BLaER1 treated with 17β-estradiol and CSF1 and Interleukin-3, amounts not matched to agents 10 nM and 100 nM (cell line): ENCODE data around the gene ASPRV1.

Experiments
- H3K27ac ChIP-seq, 11 experiments: shearing (Covaris generic); formaldehyde crosslinking; 2 replicates each; pipeline ENCODE4 v1.8.1; 2022
- H3K27me3 ChIP-seq, 11 experiments: shearing (Covaris generic); formaldehyde crosslinking; 2 replicates each; pipeline ENCODE4 v1.8.1; 2022
- H3K36me3 ChIP-seq, 11 experiments: shearing (Covaris generic); formaldehyde crosslinking; 2 replicates each; pipeline ENCODE4 v1.8.1; 2022
- H3K4me1 ChIP-seq, 10 experiments: shearing (Covaris generic); formaldehyde crosslinking; 2 replicates each; pipeline ENCODE4 v1.8.1; 2022
- H3K4me2 ChIP-seq, 11 experiments: shearing (Covaris generic); formaldehyde crosslinking; 2 replicates each; pipeline ENCODE4 v1.8.1; 2022
- H3K4me3 ChIP-seq, 10 experiments: shearing (Covaris generic); formaldehyde crosslinking; 2 replicates each; pipeline ENCODE4 v1.8.1; 2022
- H3K9ac ChIP-seq, 11 experiments: shearing (Covaris generic); formaldehyde crosslinking; 2 replicates each; pipeline ENCODE4 v1.8.1; 2022
- H3K9me3 ChIP-seq, 11 experiments: shearing (Covaris generic); formaldehyde crosslinking; replicated peaks in 1 of 11; 2 replicates each; pipeline ENCODE4 v1.8.1; 2022
- H4K20me1 ChIP-seq, 11 experiments: shearing (Covaris generic); formaldehyde crosslinking; 2 replicates each; pipeline ENCODE4 v1.8.1; 2022
- Cebpa-rat ChIP-seq, 11 experiments: shearing (Covaris generic); IDR thresholded peaks; 2 replicates each; pipeline ENCODE4 v1.8.1; 2022

The ASPRV1 gene

GRCh38 chr2:69933839-69934613 is 27.4 kb downstream of the ASPRV1 start:
- Histone ChIP-seq H3K4me2 (peak overlapping the region; percentile 8 to 93 (median 78); a peak in 18 of 22 replicates), H3K4me1 (peaks cover 9 to 100% (median 34%) of the 10 kb centered on the region in 10 experiments), H3K4me3 (peak overlapping the region in 2 of 10 experiments; percentile 12 to 31; a peak in 2 of 20 replicates), H3K27me3 (no peaks in the 10 kb centered on the region), H3K36me3 (peaks cover 16 to 100% (median 39%) of the 10 kb centered on the region in 11 experiments; a peak in 20 of 22 replicates), H3K27ac (peak overlapping the region in 7 of 11 experiments; percentile 19 to 78 (median 61); a peak in 14 of 22 replicates), H3K9ac (peak overlapping the region in 6 of 11 experiments; percentile 16 to 67 (median 48); a peak in 9 of 22 replicates), H4K20me1 (peaks cover 0 to 100% (median 0%) of the 10 kb centered on the region in 11 experiments; a peak in 6 of 22 replicates), H3K9me3 (no peaks in the 10 kb centered on the region)
- TF ChIP-seq Cebpa-rat (IDR thresholded peaks at IDR 0.05) = no peak

GRCh38 chr2:69933254-69933828 is 28.1 kb downstream of the ASPRV1 start:
- H3K27me3 ChIP-seq = no peaks in the 10 kb centered on the region
- peaks cover 10 to 100% (median 35%) of the 10 kb centered on the region in 11 experiments; a peak in 20 of 22 replicates for H3K36me3 ChIP-seq
- H3K4me2 ChIP-seq = peak overlapping the region; percentile 8 to 93 (median 78); a peak in 18 of 22 replicates
- peak overlapping the region in 7 of 11 experiments; percentile 19 to 78 (median 61); a peak in 12 of 22 replicates for H3K27ac ChIP-seq
- TF ChIP-seq Cebpa-rat (IDR thresholded peaks at IDR 0.05) = no peak
- H3K4me3 ChIP-seq = peak overlapping the region in 1 of 10 experiments; percentile 31; a peak in 2 of 20 replicates
- H4K20me1 ChIP-seq = peaks cover 0 to 100% (median 0%) of the 10 kb centered on the region in 11 experiments; a peak in 6 of 22 replicates
- H3K9ac ChIP-seq = peak overlapping the region in 5 of 11 experiments; percentile 16 to 67 (median 51); a peak in 6 of 22 replicates
- H3K9me3 ChIP-seq = no peaks in the 10 kb centered on the region
- H3K4me1 ChIP-seq = peaks cover 9 to 100% (median 34%) of the 10 kb centered on the region in 10 experiments

GRCh38 chr2:69932596-69932922 is 28.9 kb downstream of the ASPRV1 start:
- Histone ChIP-seq H3K4me1 (peaks cover 9 to 100% (median 34%) of the 10 kb centered on the region in 10 experiments), H3K27ac (peak overlapping the region in 5 of 11 experiments; percentile 9 to 78 (median 61); a peak in 6 of 22 replicates), H3K4me2 (peak overlapping the region in 5 of 11 experiments; percentile 75 to 93 (median 83); a peak in 9 of 22 replicates), H4K20me1 (peaks cover 0 to 100% (median 0%) of the 10 kb centered on the region in 11 experiments; a peak in 6 of 22 replicates), H3K36me3 (peaks cover 4 to 100% (median 27%) of the 10 kb centered on the region in 11 experiments; a peak in 17 of 22 replicates), H3K27me3 (no peaks in the 10 kb centered on the region), H3K4me3 (no peak overlapping the region), H3K9me3 (no peaks in the 10 kb centered on the region), H3K9ac (peak overlapping the region in 3 of 11 experiments; percentile 24 to 66 (median 65); a peak in 5 of 22 replicates)
- TF ChIP-seq Cebpa-rat (IDR thresholded peaks at IDR 0.05) = no peak

GRCh38 chr2:69931832-69932595 is 29.4 kb downstream of the ASPRV1 start:
- Histone ChIP-seq H4K20me1 (peaks cover 0 to 100% (median 0%) of the 10 kb centered on the region in 11 experiments; a peak in 6 of 22 replicates), H3K36me3 (peaks cover 4 to 100% (median 21%) of the 10 kb centered on the region in 11 experiments; a peak in 17 of 22 replicates), H3K9me3 (no peaks in the 10 kb centered on the region), H3K4me1 (peaks cover 9 to 100% (median 33%) of the 10 kb centered on the region in 10 experiments), H3K4me2 (peak overlapping the region in 8 of 11 experiments; percentile 2 to 93 (median 78); a peak in 12 of 22 replicates), H3K9ac (peak overlapping the region in 3 of 11 experiments; percentile 24 to 66 (median 50); a peak in 5 of 22 replicates), H3K27me3 (no peaks in the 10 kb centered on the region), H3K27ac (peak overlapping the region in 6 of 11 experiments; percentile 9 to 78 (median 51); a peak in 9 of 22 replicates), H3K4me3 (no peak overlapping the region)
- TF ChIP-seq Cebpa-rat (IDR thresholded peaks at IDR 0.05) = no peak

GRCh38 chr2:69926849-69927515 is 34.4 kb downstream of the ASPRV1 start:
- H3K27ac ChIP-seq = peak overlapping the region in 4 of 11 experiments; percentile 2 to 78 (median 25); a peak in 4 of 22 replicates
- H4K20me1 ChIP-seq = peaks cover 0 to 100% (median 0%) of the 10 kb centered on the region in 11 experiments; a peak in 6 of 22 replicates
- H3K4me1 ChIP-seq = peaks cover 0 to 100% (median 5%) of the 10 kb centered on the region in 10 experiments; a peak in 13 of 20 replicates
- peaks cover 0 to 100% (median 4%) of the 10 kb centered on the region in 11 experiments; a peak in 13 of 22 replicates for H3K36me3 ChIP-seq
- H3K9ac ChIP-seq = peak overlapping the region in 2 of 11 experiments; percentile 2 to 55; a peak in 1 of 22 replicates
- TF ChIP-seq Cebpa-rat (IDR thresholded peaks at IDR 0.05) = peak in 1 of 11 experiments; percentile 51; a peak in 1 of 22 replicates
- no peaks in the 10 kb centered on the region for H3K27me3 ChIP-seq
- H3K4me2 ChIP-seq = peak overlapping the region in 4 of 11 experiments; percentile 19 to 93 (median 68); a peak in 7 of 22 replicates
- no peaks in the 10 kb centered on the region for H3K9me3 ChIP-seq
- H3K4me3 ChIP-seq = 0 out of 20 replicates have a peak overlapping the region, but pooled peaks of 1 of the 10 experiments have one; percentile 5

GRCh38 chr2:69923116-69923515 is 38.3 kb downstream of the ASPRV1 start:
- H3K36me3 ChIP-seq = peaks cover 0 to 100% (median 14%) of the 10 kb centered on the region in 11 experiments; a peak in 13 of 22 replicates
- 0 out of 22 replicates have a peak, but pooled peaks cover 0 to under 1% (median 0%) of the 10 kb centered on the region in 11 experiments for H3K27me3 ChIP-seq
- H3K4me2 ChIP-seq = peak overlapping the region in 3 of 11 experiments; percentile 40 to 95 (median 93); a peak in 5 of 22 replicates
- peak overlapping the region in 1 of 11 experiments; percentile 1; a peak in 1 of 22 replicates for H3K27ac ChIP-seq
- TF ChIP-seq Cebpa-rat (IDR thresholded peaks at IDR 0.05) = no peak
- peaks cover 0 to 100% (median 3%) of the 10 kb centered on the region in 10 experiments; a peak in 10 of 20 replicates for H3K4me1 ChIP-seq
- no peaks in the 10 kb centered on the region for H3K9me3 ChIP-seq
- H3K9ac ChIP-seq = peak overlapping the region in 2 of 11 experiments; percentile 14 to 96; a peak in 1 of 22 replicates
- peak overlapping the region in 2 of 10 experiments; percentile 11; a peak in 2 of 20 replicates for H3K4me3 ChIP-seq
- peaks cover 0 to 100% (median 0%) of the 10 kb centered on the region in 11 experiments; a peak in 6 of 22 replicates for H4K20me1 ChIP-seq

- Histone ChIP-seq H3K4me3 (peak overlapping the region in 3 of 10 experiments; percentile 90 to 97 (median 96); a peak in 6 of 20 replicates), H3K9me3 (no peaks in the 10 kb centered on the region), H3K36me3 (peaks cover 0 to 83% (median 21%) of the 10 kb centered on the region in 11 experiments; a peak in 13 of 22 replicates), H3K27ac (peak overlapping the region in 4 of 11 experiments; percentile 5 to 94 (median 92); a peak in 6 of 22 replicates), H4K20me1 (peaks cover 0 to 85% (median 11%) of the 10 kb centered on the region in 11 experiments; a peak in 16 of 22 replicates), H3K27me3 (peaks cover 0 to 33% (median 26%) of the 10 kb centered on the region in 11 experiments; a peak in 18 of 22 replicates), H3K9ac (peak overlapping the region in 3 of 11 experiments; percentile 96 to 99 (median 96); a peak in 7 of 22 replicates), H3K4me2 (peak overlapping the region in 4 of 11 experiments; percentile 83 to 95 (median 94); a peak in 8 of 22 replicates), H3K4me1 (peaks cover 12 to 69% (median 17%) of the 10 kb centered on the region in 10 experiments)
- no peak for TF ChIP-seq Cebpa-rat (IDR thresholded peaks at IDR 0.05)
These were observed 43.0 kb downstream of the ASPRV1 start for GRCh38 chr2:69918401-69918800.
